Gastrocnemius medialis (tissue), 4 donors: Measurements from ENCODE around the gene MSI2. TPM values are rescaled to one million over a fixed set of nuclear protein-coding genes. Genes with fewer than 3 reads are reported as not detected.

Experiments
- ATAC-seq, 2 donors: fragments of 150-250 bp; one replicate each; pipeline ENCODE4 v1.9.1; 2016
- DNase-seq, 2 donors: peaks; one replicate each; pipeline ENCODE4 v3.0.0-alpha.2; 2019
- H3K27ac ChIP-seq, 4 donors: fragments of 200-600 bp; sonication (generic); 1 replicate in 1 of 4; 2 replicates in 3 of 4; pipeline ENCODE4 v1.5.1; 2016 to 2018; ENCODE audit warnings: mild to moderate bottlenecking in 2 of 4, moderate library complexity in 1 of 4
- H3K27me3 ChIP-seq, 3 donors: fragments of 200-600 bp; sonication (generic) in 2 of 3; 1 replicate in 1 of 3; 2 replicates in 2 of 3; pipeline versions ENCODE4 v1.5.1 to v1.6.0; 2016 to 2019; ENCODE audit warnings: mild to moderate bottlenecking in 1 of 3, moderate library complexity in 1 of 3
- H3K36me3 ChIP-seq, 2 donors: fragments of 200-600 bp; sonication (generic) in 1 of 2; one replicate each; pipeline ENCODE4 v1.5.1; 2017 to 2018
- H3K4me1 ChIP-seq, 2 donors: fragments of 200-600 bp; sonication (generic) in 1 of 2; one replicate each; pipeline ENCODE4 v1.5.1; 2016 to 2017; ENCODE audit warnings: mild to moderate bottlenecking in 2 of 2
- H3K4me3 ChIP-seq, 4 donors: fragments of 200-600 bp; sonication (generic) in 3 of 4; 1 replicate in 1 of 4; 2 replicates in 3 of 4; pipeline ENCODE4 v1.5.1; 2016 to 2019; ENCODE audit warnings: mild to moderate bottlenecking in 2 of 4
- H3K9me3 ChIP-seq, 3 donors: fragments of 200-600 bp; sonication (generic) in 2 of 3; 1 replicate in 1 of 3; 2 replicates in 2 of 3; pipeline ENCODE4 v1.5.1; 2016 to 2019
- CTCF ChIP-seq, 5 experiments: fragments of 450-650 bp in 3 of 5; fragments of 200-600 bp in 2 of 5; sonication (generic) in 2 of 5; IDR thresholded peaks in 4 of 5; conservative IDR thresholded peaks in 1 of 5; 1 replicate in 4 of 5; 2 replicates in 1 of 5; pipeline ENCODE4 v1.5.1; 2016 to 2019; ENCODE audit warnings: antibody characterized with exemption in 5 of 5, mild to moderate bottlenecking in 3 of 5, moderate library complexity in 3 of 5
- POLR2A ChIP-seq, 2 donors: fragments of 450-650 bp; IDR thresholded peaks; one replicate each; pipeline ENCODE4 v1.6.1; 2017; ENCODE audit warnings: antibody characterized with exemption in 2 of 2, mild to moderate bottlenecking in 2 of 2, moderate library complexity in 2 of 2
- in situ Hi-C, 4 donors: fragments of 200-750 bp; cut with MboI; loops; one replicate each; pipeline versions ENCODE4 v1.15.0 to v1.8.0; 2017; ENCODE audit warnings: low sequenced_read_pairs in 4 of 4
- intact Hi-C: fragments of 100-400 bp; cut with DNase I; formaldehyde crosslinking; loops from one replicate; pipeline ENCODE4 v1.15.1; 2023; ENCODE audit warnings: low total_unique reads
- total RNA-seq, 4 donors: library from RNA; depleted of rRNA; stranded (reverse); fragments of >200 nt; gene quantifications; one replicate each; pipeline versions ENCODE4 v1.1.0 to v1.2.3, GENCODE V29; 2016

The MSI2 gene
- total RNA-seq, 4 donors from 2014 or later: 33.1 to 66.2 (median 48.5) TPM

GRCh38 chr17:57453841-57454425 lies 197.6 kb downstream of the MSI2 start:
- intact Hi-C loops (no loop called here), in situ Hi-C loops (no loop called here)
- no peak for ATAC-seq

GRCh38 chr17:57454729-57455062 lies 198.4 kb downstream of the MSI2 start:
- Histone ChIP-seq H3K4me3 (no peak overlapping the region), H3K27ac (peak overlapping the region in 2 of 4 donors; percentile 14 to 21), H3K9me3 (no peaks in the 10 kb centered on the region), H3K36me3 (no peaks in the 10 kb centered on the region), H3K4me1 (peaks cover 7 to 9% of the 10 kb centered on the region in 2 donors), H3K27me3 (no peaks in the 10 kb centered on the region)
- intact Hi-C loops: no loop called here
- TF ChIP-seq CTCF (IDR thresholded peaks at IDR 0.05 in 4 of 5, conservative IDR thresholded peaks at IDR 0.05 in 1 of 5) (no peak), POLR2A (IDR thresholded peaks at IDR 0.05) (no peak)
- in situ Hi-C loops: no loop called here
- ATAC-seq (no peak), DNase-seq (no peak)

More at GRCh38 chr17:57453841-57454425, 197.6 kb downstream of the MSI2 start:
- H3K36me3 ChIP-seq: no peaks in the 10 kb centered on the region
- H3K27me3 ChIP-seq: no peaks in the 10 kb centered on the region
- no peak for DNase-seq
- no peak overlapping the region for H3K4me3 ChIP-seq
- TF ChIP-seq CTCF (IDR thresholded peaks at IDR 0.05 in 4 of 5, conservative IDR thresholded peaks at IDR 0.05 in 1 of 5) (no peak), POLR2A (IDR thresholded peaks at IDR 0.05) (no peak)
- H3K27ac ChIP-seq: no peak overlapping the region
- peaks cover 7% of the 10 kb centered on the region in 2 donors for H3K4me1 ChIP-seq
- no peaks in the 10 kb centered on the region for H3K9me3 ChIP-seq

GRCh38 chr17:57455063-57455914 lies 199.0 kb downstream of the MSI2 start:
- no peak for TF ChIP-seq POLR2A (IDR thresholded peaks at IDR 0.05)
- no peak for TF ChIP-seq CTCF (IDR thresholded peaks at IDR 0.05 in 4 of 5, conservative IDR thresholded peaks at IDR 0.05 in 1 of 5)
- H3K27ac ChIP-seq: peak overlapping the region in 2 of 4 donors; percentile 14 to 21

GRCh38 chr17:57456622-57457021 lies 200.3 kb downstream of the MSI2 start:
- intact Hi-C loops: no loop called here
- no peak overlapping the region for H3K4me3 ChIP-seq
- H3K27me3 ChIP-seq: no peaks in the 10 kb centered on the region
- peak overlapping the region in 2 of 4 donors; percentile 5 to 33 for H3K27ac ChIP-seq
- in situ Hi-C loops: no loop called here
- TF ChIP-seq POLR2A (IDR thresholded peaks at IDR 0.05) (no peak), CTCF (IDR thresholded peaks at IDR 0.05 in 4 of 5, conservative IDR thresholded peaks at IDR 0.05 in 1 of 5) (no peak)
- H3K4me1 ChIP-seq: peaks cover 23 to 25% of the 10 kb centered on the region in 2 donors
- H3K9me3 ChIP-seq: no peaks in the 10 kb centered on the region
- H3K36me3 ChIP-seq: no peaks in the 10 kb centered on the region
- ATAC-seq (peak; percentile 28 to 35), DNase-seq (no peak)

More at GRCh38 chr17:57455063-57455914, 199.0 kb downstream of the MSI2 start:
- in situ Hi-C loops: no loop called here
- no peak for ATAC-seq
- Histone ChIP-seq H3K4me1 (peaks cover 12 to 14% of the 10 kb centered on the region in 2 donors), H3K9me3 (no peaks in the 10 kb centered on the region), H3K36me3 (no peaks in the 10 kb centered on the region), H3K27me3 (no peaks in the 10 kb centered on the region), H3K4me3 (no peak overlapping the region)
- DNase-seq: no peak
- intact Hi-C loops: no loop called here
